ENCODE data around the gene HSH2D.
A peak's percentile ranks its signal among the peaks of the same experiment; 100 is the strongest.
"Not testable (repeated sequence)": the region's sequence is repeated elsewhere in the genome, so short reads cannot be mapped to it uniquely, and the experiment has no call there.

The HSH2D gene

DNA sequence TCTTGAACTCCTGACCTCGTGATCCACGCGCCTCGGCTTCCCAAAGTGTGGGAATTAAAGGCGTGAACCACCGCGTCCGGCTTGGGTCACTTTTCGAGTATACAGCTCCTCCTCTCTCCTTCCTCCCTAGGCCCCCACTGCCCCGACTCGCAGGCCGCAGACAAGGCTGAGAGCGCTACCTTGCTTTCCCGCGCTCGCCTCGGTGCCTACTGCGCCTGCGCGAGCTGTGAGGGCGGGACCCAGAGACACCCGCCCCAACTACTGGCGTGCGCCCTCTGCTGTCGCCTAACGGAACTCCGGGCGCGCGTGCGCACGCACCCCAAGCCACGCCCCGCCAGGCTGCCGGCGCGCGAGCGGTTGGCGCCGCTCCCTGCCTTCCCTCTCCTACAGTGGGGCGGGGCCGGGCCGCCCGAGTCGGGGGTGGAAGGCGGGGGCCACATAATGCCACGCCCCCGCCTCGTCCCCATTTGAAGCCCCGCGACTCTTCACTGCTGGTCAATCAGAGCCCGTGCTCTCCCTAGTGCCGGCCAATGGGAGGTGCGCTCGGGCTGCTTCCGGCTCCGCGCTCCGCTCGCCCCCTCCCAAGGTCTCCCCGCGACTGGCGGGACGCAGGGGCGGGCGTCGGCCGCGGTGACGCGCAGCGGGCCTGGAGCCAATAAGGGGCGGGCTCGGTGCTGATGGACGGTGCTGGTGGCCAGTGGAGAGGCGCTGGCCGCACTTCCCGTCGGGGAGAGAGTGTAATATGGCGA, 32.2 kb upstream of the HSH2D start, which contains the start of gene RAB8A:
Gene RAB8A, plus strand, starts transcription at position 730 of the 749 bp plus-strand sequence. Its CDS starts 13 bp downstream, at position 743.
- Histone ChIP-seq H3K9me3 (replicated peaks; ENCODE audit: low read length) (no peaks in the 10 kb centered on the region), H3K4me2 (ENCODE audit: low read length) (peak within 1 kb of the TSS; percentile 99), H3K4me1 (ENCODE audit: control insufficient read depth, insufficient read depth, low read length) (peaks cover 15% of the 10 kb centered on the region), H3K36me3 (ENCODE audit: insufficient read depth, low read length) (no peaks in the 10 kb centered on the region), H3K4me3 (ENCODE audit: low read length) (peak within 1 kb of the TSS; percentile 93), H3K9ac (ENCODE audit: low read depth, low read length) (peak within 1 kb of the TSS; percentile 97), H3K27me3 (ENCODE audit: control insufficient read depth, insufficient read depth, low read length) (no peaks in the 10 kb centered on the region)

DNA sequence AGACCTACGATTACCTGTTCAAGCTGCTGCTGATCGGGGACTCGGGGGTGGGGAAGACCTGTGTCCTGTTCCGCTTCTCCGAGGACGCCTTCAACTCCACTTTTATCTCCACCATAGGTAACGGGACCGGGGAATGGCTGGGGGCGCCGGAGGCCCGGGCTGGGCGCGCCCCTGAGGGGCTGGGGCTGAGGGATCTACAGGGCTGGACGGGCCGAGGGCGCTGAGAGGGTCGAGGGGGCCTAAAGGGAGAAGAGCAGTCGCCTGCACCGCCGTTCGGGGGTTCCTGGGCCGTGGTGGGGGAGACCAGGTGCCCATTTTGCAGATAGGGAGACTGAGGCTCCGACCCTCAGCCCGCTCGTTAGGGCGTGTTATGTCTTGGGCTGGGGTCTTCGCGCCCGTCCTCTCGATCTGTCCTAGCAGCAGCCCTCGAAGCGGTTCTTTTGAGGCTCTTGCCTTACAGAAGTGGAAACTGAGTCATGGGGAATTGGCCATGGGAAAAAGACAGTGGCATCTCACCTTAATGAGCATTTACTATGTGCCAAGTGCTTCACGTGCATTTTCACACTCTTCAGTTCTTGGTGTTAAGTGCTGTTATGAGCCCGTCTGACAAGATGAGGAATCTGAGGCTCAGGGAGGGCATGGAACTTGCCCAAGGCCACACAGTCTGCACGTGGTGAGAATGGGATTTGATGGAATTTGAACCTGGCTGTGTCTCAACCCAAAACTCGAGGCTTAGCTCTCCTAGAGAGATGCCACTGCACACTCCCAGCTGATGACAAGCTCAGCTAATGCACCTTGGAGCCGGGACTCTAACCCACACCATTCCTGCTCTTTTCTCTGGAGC, 31.4 kb upstream of the HSH2D start:
- Histone ChIP-seq H3K4me3 (ENCODE audit: low read length) (peak overlapping the region; percentile 93), H3K9me3 (replicated peaks; ENCODE audit: low read length) (no peaks in the 10 kb centered on the region), H3K4me1 (ENCODE audit: control insufficient read depth, insufficient read depth, low read length) (peaks cover 15% of the 10 kb centered on the region), H3K4me2 (ENCODE audit: low read length) (peak overlapping the region; percentile 99), H3K36me3 (ENCODE audit: insufficient read depth, low read length) (no peaks in the 10 kb centered on the region), H3K9ac (ENCODE audit: low read depth, low read length) (peak overlapping the region; percentile 97), H3K27me3 (ENCODE audit: control insufficient read depth, insufficient read depth, low read length) (no peaks in the 10 kb centered on the region)

DNA sequence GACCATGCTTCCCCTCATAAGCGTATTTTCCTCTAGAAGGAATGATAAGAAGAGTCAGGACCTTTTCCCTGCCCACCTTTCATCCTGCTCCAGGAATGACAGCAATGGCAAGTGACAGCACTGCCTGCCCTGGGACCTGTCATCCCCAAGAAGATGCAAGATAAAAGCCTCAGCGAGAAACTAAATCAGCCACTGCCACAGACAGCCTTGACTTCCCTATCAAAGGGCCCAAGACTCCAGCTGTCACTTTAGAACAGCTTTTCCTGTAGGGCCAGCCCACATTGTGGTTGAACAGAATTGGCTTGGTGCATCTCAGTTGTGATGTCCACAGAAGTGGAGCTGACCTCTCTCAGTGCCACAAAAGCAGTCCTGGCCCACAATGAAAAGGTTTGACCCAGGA, 30.7 kb upstream of the HSH2D start:
- peak overlapping the region; percentile 93 for H3K4me3 ChIP-seq (ENCODE audit: low read length)
- H3K9me3 ChIP-seq (replicated peaks; ENCODE audit: low read length): no peaks in the 10 kb centered on the region
- no peaks in the 10 kb centered on the region for H3K27me3 ChIP-seq (ENCODE audit: control insufficient read depth, insufficient read depth, low read length)
- peak overlapping the region; percentile 99 for H3K4me2 ChIP-seq (ENCODE audit: low read length)
- no peaks in the 10 kb centered on the region for H3K36me3 ChIP-seq (ENCODE audit: insufficient read depth, low read length)
- peaks cover 15% of the 10 kb centered on the region for H3K4me1 ChIP-seq (ENCODE audit: control insufficient read depth, insufficient read depth, low read length)
- H3K9ac ChIP-seq (ENCODE audit: low read depth, low read length): peak overlapping the region; percentile 97

DNA sequence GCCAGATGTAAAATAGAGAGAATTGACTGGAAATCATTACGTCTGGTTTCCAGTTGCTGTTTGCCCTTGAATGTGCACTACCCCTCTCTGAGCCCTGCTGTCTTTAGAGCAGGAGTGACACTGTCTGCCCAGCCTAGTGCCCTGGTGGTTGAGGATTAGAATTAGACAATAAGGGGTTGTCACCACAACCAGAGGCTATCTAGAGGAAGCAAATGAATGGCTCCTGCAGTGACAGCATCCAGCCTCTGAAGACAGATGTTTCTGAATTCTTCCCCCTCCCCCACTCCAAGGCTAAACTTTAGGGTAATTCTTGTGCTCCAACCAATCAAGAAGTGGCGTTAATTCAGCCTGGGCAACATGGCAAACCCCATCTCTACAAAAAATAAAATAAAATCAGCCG, 29.8 kb upstream of the HSH2D start:
- Histone ChIP-seq H3K27me3 (ENCODE audit: control insufficient read depth, insufficient read depth, low read length) (no peaks in the 10 kb centered on the region), H3K36me3 (ENCODE audit: insufficient read depth, low read length) (peaks cover 9% of the 10 kb centered on the region), H3K4me2 (ENCODE audit: low read length) (no peak overlapping the region), H3K9ac (ENCODE audit: low read depth, low read length) (no peak overlapping the region), H3K4me3 (ENCODE audit: low read length) (no peak overlapping the region), H3K4me1 (ENCODE audit: control insufficient read depth, insufficient read depth, low read length) (peaks cover 15% of the 10 kb centered on the region), H3K9me3 (replicated peaks; ENCODE audit: low read length) (no peaks in the 10 kb centered on the region)

DNA sequence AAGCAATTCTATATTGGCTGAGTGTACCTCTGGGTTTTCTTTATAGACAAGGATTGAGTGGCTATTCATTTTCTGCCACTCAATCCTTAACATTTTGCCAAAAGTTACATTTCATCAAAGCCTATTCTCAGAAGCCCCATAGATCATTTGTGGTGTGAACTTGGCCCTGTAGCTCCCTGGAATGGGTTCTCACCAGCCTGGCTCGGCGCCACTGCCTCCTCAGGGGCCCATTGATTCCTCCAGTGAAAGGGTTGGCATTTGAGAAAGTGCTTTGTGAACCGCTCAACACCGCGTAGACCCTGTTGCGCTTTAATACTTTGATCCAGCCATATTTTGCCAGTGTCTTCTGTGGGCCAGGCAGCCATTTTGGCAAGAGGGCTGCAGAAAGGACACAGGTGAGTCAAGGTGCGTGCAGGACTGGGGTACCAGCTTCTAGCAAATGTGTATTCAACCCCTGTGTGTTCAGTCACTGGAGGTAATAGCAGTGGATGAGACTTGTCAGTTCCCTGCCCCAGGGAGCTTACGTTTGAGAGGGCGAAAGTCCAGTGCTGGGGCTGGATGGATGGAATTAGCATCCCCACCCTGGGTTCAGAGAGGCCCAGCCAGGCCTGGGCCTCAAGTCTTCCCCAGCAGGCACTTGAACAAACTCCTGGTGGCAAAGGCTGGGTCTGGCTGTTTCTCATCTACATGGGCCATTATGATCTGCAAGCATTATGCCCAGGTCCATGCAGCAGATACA, 28.0 kb upstream of the HSH2D start:
- Histone ChIP-seq H3K27me3 (ENCODE audit: control insufficient read depth, insufficient read depth, low read length) (no peaks in the 10 kb centered on the region), H3K4me2 (ENCODE audit: low read length) (peak overlapping the region; percentile 16), H3K4me1 (ENCODE audit: control insufficient read depth, insufficient read depth, low read length) (peaks cover 15% of the 10 kb centered on the region), H3K4me3 (ENCODE audit: low read length) (no peak overlapping the region), H3K36me3 (ENCODE audit: insufficient read depth, low read length) (peaks cover 18% of the 10 kb centered on the region), H3K9ac (ENCODE audit: low read depth, low read length) (no peak overlapping the region), H3K9me3 (replicated peaks; ENCODE audit: low read length) (no peaks in the 10 kb centered on the region)

DNA sequence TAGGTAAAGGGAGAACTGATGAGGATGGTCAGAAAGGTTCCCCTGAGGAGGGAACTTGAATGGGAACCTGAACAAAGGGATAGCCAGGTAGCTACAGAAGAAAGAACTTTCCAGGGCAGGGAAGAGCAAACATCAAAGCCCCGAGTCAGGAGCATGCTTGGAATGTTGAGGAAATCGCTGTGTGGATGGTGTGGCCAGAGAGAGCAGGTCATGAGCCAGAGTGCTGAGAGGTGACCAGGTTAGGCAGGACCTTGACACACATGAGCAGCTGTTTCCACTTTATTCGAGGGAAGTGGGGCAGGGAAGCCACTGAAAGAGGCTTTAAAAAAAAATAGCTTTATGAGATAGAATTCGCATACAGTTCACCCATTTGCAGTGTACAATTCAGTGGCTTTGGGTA, 27.4 kb upstream of the HSH2D start:
- H3K4me3 ChIP-seq (ENCODE audit: low read length): no peak overlapping the region
- H3K4me2 ChIP-seq (ENCODE audit: low read length): peak overlapping the region; percentile 16
- H3K4me1 ChIP-seq (ENCODE audit: control insufficient read depth, insufficient read depth, low read length): peaks cover 14% of the 10 kb centered on the region
- H3K9me3 ChIP-seq (replicated peaks; ENCODE audit: low read length): no peaks in the 10 kb centered on the region
- no peaks in the 10 kb centered on the region for H3K27me3 ChIP-seq (ENCODE audit: control insufficient read depth, insufficient read depth, low read length)
- H3K9ac ChIP-seq (ENCODE audit: low read depth, low read length): no peak overlapping the region
- peaks cover 20% of the 10 kb centered on the region for H3K36me3 ChIP-seq (ENCODE audit: insufficient read depth, low read length)

DNA sequence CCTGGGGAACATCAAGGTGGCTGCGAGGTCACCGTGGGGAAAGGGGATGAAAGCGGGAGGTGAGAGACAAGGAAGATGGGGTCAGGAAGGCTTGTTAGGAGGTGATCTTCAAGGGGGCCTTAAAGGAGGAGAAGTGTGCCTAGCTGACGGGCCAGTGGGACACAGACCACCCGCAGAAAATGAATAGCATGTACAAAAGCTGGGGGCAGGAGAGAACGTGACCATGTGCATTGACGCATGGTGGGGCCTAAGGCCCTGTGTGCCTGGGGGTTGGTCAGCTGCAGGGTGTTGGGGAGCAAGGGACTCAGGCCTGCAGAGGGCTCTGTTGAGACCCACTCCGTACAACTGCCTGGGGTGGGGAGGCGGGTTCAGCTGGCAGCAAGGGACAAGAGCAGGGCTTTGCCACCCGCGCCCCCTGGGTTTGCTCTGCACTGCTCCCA, 25.9 kb upstream of the HSH2D start:
- Histone ChIP-seq H3K9ac (ENCODE audit: low read depth, low read length) (no peak overlapping the region), H3K4me1 (ENCODE audit: control insufficient read depth, insufficient read depth, low read length) (peaks cover 7% of the 10 kb centered on the region), H3K9me3 (replicated peaks; ENCODE audit: low read length) (no peaks in the 10 kb centered on the region), H3K36me3 (ENCODE audit: insufficient read depth, low read length) (peaks cover 33% of the 10 kb centered on the region), H3K4me2 (ENCODE audit: low read length) (no peak overlapping the region), H3K27me3 (ENCODE audit: control insufficient read depth, insufficient read depth, low read length) (no peaks in the 10 kb centered on the region), H3K4me3 (ENCODE audit: low read length) (no peak overlapping the region)

DNA sequence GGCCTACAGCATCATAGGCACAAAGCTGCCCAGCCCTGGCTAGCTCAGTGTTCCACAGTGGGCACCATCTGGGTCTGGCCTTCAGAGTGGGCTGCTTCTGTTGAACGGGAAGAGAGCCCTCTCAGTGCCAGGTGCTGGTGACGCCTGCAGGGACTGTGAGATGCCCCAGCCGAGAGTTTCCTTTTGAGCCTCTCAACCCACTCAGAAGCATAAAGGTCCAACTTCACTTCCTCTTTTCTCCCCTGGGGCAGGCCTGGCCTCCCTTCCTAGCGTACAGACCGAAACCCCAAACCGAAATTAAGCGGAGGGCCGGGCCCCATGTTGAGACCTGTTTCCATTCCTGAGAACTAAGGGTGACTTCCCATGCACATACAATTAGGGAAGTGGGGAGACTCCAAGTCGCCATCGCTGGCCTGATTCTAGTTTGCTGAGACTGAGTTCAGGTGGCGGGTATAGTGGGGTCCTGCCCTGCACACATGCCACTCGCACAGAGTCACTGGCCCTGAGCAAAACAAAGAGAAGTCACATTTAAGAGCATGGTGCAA, 24.9 kb upstream of the HSH2D start:
- peaks cover 3% of the 10 kb centered on the region for H3K4me1 ChIP-seq (ENCODE audit: control insufficient read depth, insufficient read depth, low read length)
- H3K9ac ChIP-seq (ENCODE audit: low read depth, low read length): no peak overlapping the region
- no peak overlapping the region for H3K4me2 ChIP-seq (ENCODE audit: low read length)
- H3K36me3 ChIP-seq (ENCODE audit: insufficient read depth, low read length): peaks cover 39% of the 10 kb centered on the region
- H3K27me3 ChIP-seq (ENCODE audit: control insufficient read depth, insufficient read depth, low read length): no peaks in the 10 kb centered on the region
- no peak overlapping the region for H3K4me3 ChIP-seq (ENCODE audit: low read length)
- no peaks in the 10 kb centered on the region for H3K9me3 ChIP-seq (replicated peaks; ENCODE audit: low read length)

DNA sequence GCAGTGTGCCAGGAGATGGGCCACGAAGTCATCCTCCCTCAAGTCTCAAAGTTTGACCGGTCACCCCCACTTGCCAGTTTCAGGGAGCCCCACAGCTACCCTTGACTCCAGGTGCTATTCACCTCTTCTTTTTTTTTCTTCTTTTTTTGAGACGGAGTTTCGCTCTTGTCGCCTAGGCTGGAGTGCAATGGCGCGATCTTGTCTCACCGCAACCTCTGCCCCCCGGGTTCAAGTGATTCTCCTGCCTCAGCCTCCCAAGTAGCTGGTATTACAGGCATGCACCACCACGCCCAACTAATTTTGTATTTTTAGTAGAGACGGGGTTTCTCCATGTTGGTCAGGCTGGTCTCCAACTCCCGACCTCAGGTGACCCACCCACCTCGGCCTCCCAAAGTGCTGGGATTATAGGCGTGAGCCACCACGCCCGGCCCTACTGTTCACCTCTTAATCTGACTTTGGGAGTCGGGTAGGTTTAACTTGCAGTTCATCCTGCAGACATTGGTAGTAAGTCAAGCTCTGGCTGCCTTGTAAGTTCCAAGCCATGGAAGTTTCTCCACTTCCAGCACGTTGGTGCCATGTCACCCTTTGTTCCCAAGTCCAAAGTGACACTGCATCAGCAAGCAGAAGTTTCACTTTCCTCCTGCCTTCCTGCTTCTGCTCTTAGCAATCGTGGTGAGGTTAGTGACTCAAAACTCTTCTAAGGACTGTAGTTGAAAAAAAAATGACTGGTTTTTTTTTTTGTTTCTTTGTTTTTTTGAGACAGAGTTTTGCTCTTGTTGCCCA, 24.2 kb upstream of the HSH2D start:
- H3K9me3 ChIP-seq (replicated peaks; ENCODE audit: low read length); H3K4me3 ChIP-seq (ENCODE audit: low read length); H3K4me1 ChIP-seq (ENCODE audit: control insufficient read depth, insufficient read depth, low read length); H3K27me3 ChIP-seq (ENCODE audit: control insufficient read depth, insufficient read depth, low read length); H3K4me2 ChIP-seq (ENCODE audit: low read length); H3K9ac ChIP-seq (ENCODE audit: low read depth, low read length): not testable (repeated sequence)
- H3K36me3 ChIP-seq (ENCODE audit: insufficient read depth, low read length): peaks cover 46% of the 10 kb centered on the region

DNA sequence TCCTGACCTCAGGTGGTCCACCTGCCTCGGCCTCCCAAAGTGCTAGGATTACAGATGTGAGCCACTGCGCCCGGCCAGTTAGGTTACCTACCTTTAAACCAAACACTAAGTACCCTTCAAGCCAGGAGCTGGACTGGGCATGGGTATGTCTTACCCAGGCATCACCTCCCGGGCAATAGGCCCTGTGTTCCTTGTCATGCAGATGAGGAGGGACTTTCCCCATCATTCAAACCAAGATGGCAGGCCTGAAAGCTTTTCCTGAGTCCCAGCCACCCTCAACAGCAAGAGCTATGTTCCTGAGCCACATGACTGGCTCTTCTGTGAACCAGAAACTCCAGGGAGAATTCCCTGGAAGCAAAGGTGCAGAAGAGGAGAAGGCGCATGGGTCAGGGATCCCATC, 22.3 kb upstream of the HSH2D start:
- Histone ChIP-seq H3K4me3 (ENCODE audit: low read length) (no peak overlapping the region), H3K4me2 (ENCODE audit: low read length) (no peak overlapping the region), H3K27me3 (ENCODE audit: control insufficient read depth, insufficient read depth, low read length) (no peaks in the 10 kb centered on the region), H3K9me3 (replicated peaks; ENCODE audit: low read length) (no peaks in the 10 kb centered on the region), H3K36me3 (ENCODE audit: insufficient read depth, low read length) (peaks cover 64% of the 10 kb centered on the region), H3K4me1 (ENCODE audit: control insufficient read depth, insufficient read depth, low read length) (no peaks in the 10 kb centered on the region), H3K9ac (ENCODE audit: low read depth, low read length) (no peak overlapping the region)

Data from skeletal muscle satellite cell (primary cell).